VCaP (cell line): ENCODE measurements around the gene PTPN5.
"Not testable (repeated sequence)": the region's sequence is repeated elsewhere in the genome, so short reads cannot be mapped to it uniquely, and the experiment has no call there.

Source experiments
- H3K27ac ChIP-seq: fragments of 450-650 bp; 2 replicates; pipeline ENCODE4 v1.5.1; 2017
- CTCF ChIP-seq: fragments of 450-650 bp; conservative IDR thresholded peaks from 2 replicates; pipeline ENCODE4 v1.5.1; 2017; ENCODE audit warnings: mild to moderate bottlenecking, moderate library complexity

The PTPN5 gene

GRCh38 chr11:18692941-18693760 lies 98.4 kb downstream of the PTPN5 start:
- TF ChIP-seq CTCF = no peak
- H3K27ac ChIP-seq = peak overlapping the region; percentile 83

- H3K27ac ChIP-seq = peak overlapping the region; percentile 83; the same call in 1 of the 2 replicates
Measured at GRCh38 chr11:18691467-18692140, 100.0 kb downstream of the PTPN5 start.

- no peak for TF ChIP-seq CTCF
- H3K27ac ChIP-seq = no peak overlapping the region
Measured at GRCh38 chr11:18684267-18684666, 107.3 kb downstream of the PTPN5 start.

GRCh38 chr11:18682466-18682865 lies 109.1 kb downstream of the PTPN5 start:
- no peak overlapping the region for H3K27ac ChIP-seq
- TF ChIP-seq CTCF = no peak

- not testable (repeated sequence) for H3K27ac ChIP-seq
Measured at GRCh38 chr11:18681949-18682348, 109.6 kb downstream of the PTPN5 start.
